ENCODE data around the gene OPN1SW. TPM values are rescaled to one million over a fixed set of nuclear protein-coding genes. Genes with fewer than 3 reads are reported as not detected.

OPN1SW gene
- total RNA-seq, 1 donor from 2014 or later, result not detected

- Histone ChIP-seq H3K4me3 (no peak overlapping the region), H3K4me1 (no peaks in the 10 kb centered on the region), H3K27ac (no peak overlapping the region), H3K9me3 (no peaks in the 10 kb centered on the region), H3K27me3 (no peaks in the 10 kb centered on the region), H3K36me3 (no peaks in the 10 kb centered on the region)
- DNase-seq, result no peak
- ATAC-seq, result no peak
- no peak for TF ChIP-seq CTCF (IDR thresholded peaks at IDR 0.05)
- intact Hi-C loops (cut with DNase I), result no loop called here
Measured at GRCh38 chr7:128724743-128725142, 50.9 kb downstream of the OPN1SW start.

Other genes starting within 250 kb of the OPN1SW start
- 2.1 TPM for gene GARIN1A, start 103.5 kb downstream of the OPN1SW start, total RNA-seq
- gene CALU, start 36.4 kb downstream of the OPN1SW start, total RNA-seq, result 100 TPM
- 3.1 TPM for gene CCDC136, start 16.2 kb upstream of the OPN1SW start, total RNA-seq
- 7.7 TPM for gene FLNC, start 54.6 kb upstream of the OPN1SW start, total RNA-seq
- 180 TPM for gene ATP6V1F, start 87.1 kb upstream of the OPN1SW start, total RNA-seq
- gene KCP, start 134.9 kb upstream of the OPN1SW start, total RNA-seq, result 1.3 TPM
- gene IRF5, start 162.1 kb upstream of the OPN1SW start, total RNA-seq, result 29.4 TPM

All from upper lobe of right lung (tissue), 1 donor.